SK-N-SH (cell line): ENCODE measurements around the gene FMN2. TPM values are rescaled to one million over a fixed set of nuclear protein-coding genes. Genes with fewer than 3 reads are reported as not detected.

Experiments used
- CTCF ChIA-PET: fragments of 300-600, 350-600 bp; formaldehyde crosslinking; extraction: SDS; loops from one replicate; lab custom pipeline; 2021; lab: Yijun Ruan, JAX
- POLR2A ChIA-PET: fragments of 350-600 bp; sonication (Branson Sonifier 250); formaldehyde crosslinking; extraction: SDS; loops from one replicate; lab custom pipeline; 2020; ENCODE audit warnings: antibody characterized with exemption, inconsistent platforms; lab: Yijun Ruan, JAX
- DNase-seq: peaks from one replicate; pipeline ENCODE4 v3.0.0; 2012
- H2AFZ ChIP-seq: fragments of 200-600 bp; sonication (generic); 2 replicates; pipeline ENCODE4 v1.8.1; 2016; ENCODE audit warnings: antibody characterized with exemption, mild to moderate bottlenecking, low read depth
- H3F3A ChIP-seq: fragments of 200-600 bp; sonication (generic); replicated peaks from 2 replicates; pipeline ENCODE3; 2016; ENCODE audit warnings: antibody characterized with exemption, mild to moderate bottlenecking; ENCODE audit not compliant: insufficient read depth
- H3K27ac ChIP-seq, 2 experiments: fragments of 200-500 bp in 1 of 2; fragments of 200-600 bp in 1 of 2; sonication (Bioruptor generic) in 1 of 2; sonication (generic), shearing (Covaris generic) in 1 of 2; 2 replicates each; pipeline versions ENCODE4 v1.5.1 to v1.6.1; 2014 to 2016; ENCODE audit warnings: low read depth in 2 of 2, inconsistent platforms in 1 of 2, low read length in 1 of 2, mild to moderate bottlenecking in 1 of 2, mixed read lengths in 1 of 2
- H3K27me3 ChIP-seq: fragments of 200-600 bp; sonication (generic), shearing (Covaris generic); 2 replicates; pipeline ENCODE4 v1.6.1; 2016; ENCODE audit warnings: mixed run types; ENCODE audit not compliant: insufficient read depth
- H3K36me3 ChIP-seq, 2 experiments: fragments of 200-500 bp in 1 of 2; fragments of 200-600 bp in 1 of 2; sonication (Bioruptor generic) in 1 of 2; sonication (generic) in 1 of 2; replicated peaks in 1 of 2; 2 replicates each; pipeline versions ENCODE3 to v1.5.1; 2014 to 2016; ENCODE audit warnings: low read length in 1 of 2, mild to moderate bottlenecking in 1 of 2; ENCODE audit not compliant: insufficient read depth in 2 of 2, control insufficient read depth in 1 of 2
- H3K4me1 ChIP-seq, 2 experiments: fragments of 200-500 bp in 1 of 2; fragments of 200-600 bp in 1 of 2; sonication (Bioruptor generic) in 1 of 2; sonication (generic), shearing (Covaris generic) in 1 of 2; 2 replicates each; pipeline versions ENCODE4 v1.5.1 to v1.6.1; 2014 to 2016; ENCODE audit warnings: low read depth in 1 of 2, low read length in 1 of 2, mixed run types in 1 of 2; ENCODE audit not compliant: insufficient read depth in 2 of 2, control insufficient read depth in 1 of 2
- H3K4me2 ChIP-seq: fragments of 200-600 bp; sonication (generic), shearing (Covaris generic); 2 replicates; pipeline ENCODE4 v1.6.1; 2017; ENCODE audit warnings: mixed run types
- H3K4me3 ChIP-seq, 2 experiments: fragments of 200-500 bp in 1 of 2; fragments of 200-600 bp in 1 of 2; sonication (Bioruptor generic) in 1 of 2; sonication (generic), shearing (Covaris generic) in 1 of 2; 2 replicates each; pipeline versions ENCODE4 v1.5.1 to v1.8.1; 2014 to 2016; ENCODE audit warnings: low read depth in 2 of 2, inconsistent platforms in 1 of 2, low read length in 1 of 2, mild to moderate bottlenecking in 1 of 2, mixed read lengths in 1 of 2, moderate library complexity in 1 of 2
- H3K79me2 ChIP-seq: fragments of 200-600 bp; sonication (generic); 2 replicates; pipeline ENCODE4 v1.8.1; 2017; ENCODE audit warnings: mild to moderate bottlenecking; ENCODE audit not compliant: insufficient read depth
- H3K9ac ChIP-seq: fragments of 200-600 bp; sonication (generic); 2 replicates; pipeline ENCODE4 v1.6.1; 2017; ENCODE audit warnings: mixed run types
- H3K9me2 ChIP-seq: fragments of 200-600 bp; sonication (generic); 2 replicates; pipeline ENCODE4 v1.6.1; 2017; ENCODE audit warnings: mixed run types
- H3K9me3 ChIP-seq: fragments of 200-600 bp; sonication (generic); 2 replicates; pipeline ENCODE4 v1.6.1; 2017; ENCODE audit warnings: mixed run types, mild to moderate bottlenecking, moderate library complexity
- H4K20me1 ChIP-seq: fragments of 200-600 bp; sonication (generic); 2 replicates; pipeline ENCODE4 v1.6.1; 2017; ENCODE audit warnings: mild to moderate bottlenecking, mixed run types; ENCODE audit not compliant: insufficient read depth
- ELF1 ChIP-seq: IDR thresholded peaks from 2 replicates; pipeline ENCODE4 v1.4.0; 2012
- MXI1 ChIP-seq: IDR thresholded peaks from 2 replicates; pipeline ENCODE4 v1.6.1; 2012; ENCODE audit warnings: mild to moderate bottlenecking, low read depth, low read length, improper control_type of control experiment
- NFIC ChIP-seq: IDR thresholded peaks from 2 replicates; pipeline ENCODE4 v1.4.0; 2012; ENCODE audit warnings: borderline replicate concordance
- RXRA ChIP-seq: IDR thresholded peaks from 2 replicates; pipeline ENCODE4 v1.4.0; 2012; ENCODE audit warnings: low read depth, mild to moderate bottlenecking, borderline replicate concordance
- SMC3 ChIP-seq: IDR thresholded peaks from 2 replicates; pipeline ENCODE4 v1.6.1; 2012; ENCODE audit warnings: low read depth, low read length, improper control_type of control experiment
- YY1 ChIP-seq: IDR thresholded peaks from 2 replicates; pipeline ENCODE4 v1.4.0; 2012; ENCODE audit warnings: low read depth, mild to moderate bottlenecking
- WGBS: methylation state at CpG from one replicate; pipeline ENCODE4 v1.1.6; 2017; ENCODE audit warnings: low lambda C conversion rate; 5-methylcytosine and 5-hydroxymethylcytosine counted together
- polyA plus RNA-seq, 3 experiments: library from polyadenylated mRNA; depleted of rRNA; stranded (reverse); fragments of >200 nt; gene quantifications; 2 replicates each; pipeline ENCODE4 v1.2.3, GENCODE V29; 2012
- TF ChIP-seq, protein P1 (sequence below): IDR thresholded peaks from 2 replicates; pipeline ENCODE4 v1.4.0; 2012; ENCODE audit warnings: low read depth, borderline replicate concordance
- TF ChIP-seq, protein P2 (sequence below): fragments of 150-350 bp; IDR thresholded peaks from 2 replicates; pipeline ENCODE4 v1.6.1; 2016; ENCODE audit warnings: mild to moderate bottlenecking, low read depth, low read length
- TF ChIP-seq, protein P3 (sequence below): fragments of 200-600 bp; sonication (generic); IDR thresholded peaks from 2 replicates; pipeline ENCODE4 v1.6.1; 2017; ENCODE audit warnings: antibody characterized with exemption, mild to moderate bottlenecking, moderate library complexity
- TF ChIP-seq, protein P4 (sequence below): IDR thresholded peaks from 2 replicates; pipeline ENCODE4 v1.6.1; 2012; ENCODE audit warnings: mild to moderate bottlenecking, low read depth, low read length, moderate library complexity

Gene FMN2
- polyA plus RNA-seq, 1 of the 3 experiments (the other 2 are of a cell fraction), result 7.2 TPM

DNA sequence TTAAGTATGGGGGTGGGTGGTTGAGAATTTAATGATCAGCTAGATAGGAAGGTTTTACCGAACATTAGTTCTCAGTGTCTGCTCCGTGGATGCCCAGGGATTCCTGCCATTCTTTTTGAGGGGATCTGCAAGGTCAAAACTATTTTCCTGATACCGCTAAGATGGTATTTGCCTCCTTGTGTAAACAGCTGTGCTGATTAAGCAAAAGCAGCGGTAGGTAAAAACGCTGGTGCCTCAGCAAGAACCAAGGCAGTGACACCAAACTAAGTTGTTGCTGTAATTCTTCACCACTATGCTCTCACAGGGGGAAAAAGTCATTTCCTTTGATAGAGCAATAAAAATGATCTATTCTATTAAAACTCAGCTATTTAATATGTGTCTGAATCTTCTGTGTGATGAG lies 229.0 kb downstream of the FMN2 start:
- Histone ChIP-seq H3K4me1 (no peaks in the 10 kb centered on the region; a peak in 1 of 4 replicates), H3K9me3 (no peaks in the 10 kb centered on the region), H3K9ac (no peak overlapping the region), H3K27me3 (no peaks in the 10 kb centered on the region), H3K4me3 (no peak overlapping the region)
- TF ChIP-seq NFIC, result no peak
- TF ChIP-seq, protein P1, sequence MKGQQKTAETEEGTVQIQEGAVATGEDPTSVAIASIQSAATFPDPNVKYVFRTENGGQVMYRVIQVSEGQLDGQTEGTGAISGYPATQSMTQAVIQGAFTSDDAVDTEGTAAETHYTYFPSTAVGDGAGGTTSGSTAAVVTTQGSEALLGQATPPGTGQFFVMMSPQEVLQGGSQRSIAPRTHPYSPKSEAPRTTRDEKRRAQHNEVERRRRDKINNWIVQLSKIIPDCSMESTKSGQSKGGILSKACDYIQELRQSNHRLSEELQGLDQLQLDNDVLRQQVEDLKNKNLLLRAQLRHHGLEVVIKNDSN, result no peak
- no peak for TF ChIP-seq MXI1
- TF ChIP-seq, protein P2, sequence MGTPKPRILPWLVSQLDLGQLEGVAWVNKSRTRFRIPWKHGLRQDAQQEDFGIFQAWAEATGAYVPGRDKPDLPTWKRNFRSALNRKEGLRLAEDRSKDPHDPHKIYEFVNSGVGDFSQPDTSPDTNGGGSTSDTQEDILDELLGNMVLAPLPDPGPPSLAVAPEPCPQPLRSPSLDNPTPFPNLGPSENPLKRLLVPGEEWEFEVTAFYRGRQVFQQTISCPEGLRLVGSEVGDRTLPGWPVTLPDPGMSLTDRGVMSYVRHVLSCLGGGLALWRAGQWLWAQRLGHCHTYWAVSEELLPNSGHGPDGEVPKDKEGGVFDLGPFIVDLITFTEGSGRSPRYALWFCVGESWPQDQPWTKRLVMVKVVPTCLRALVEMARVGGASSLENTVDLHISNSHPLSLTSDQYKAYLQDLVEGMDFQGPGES, result no peak
- TF ChIP-seq YY1, result no peak
- TF ChIP-seq, protein P3, sequence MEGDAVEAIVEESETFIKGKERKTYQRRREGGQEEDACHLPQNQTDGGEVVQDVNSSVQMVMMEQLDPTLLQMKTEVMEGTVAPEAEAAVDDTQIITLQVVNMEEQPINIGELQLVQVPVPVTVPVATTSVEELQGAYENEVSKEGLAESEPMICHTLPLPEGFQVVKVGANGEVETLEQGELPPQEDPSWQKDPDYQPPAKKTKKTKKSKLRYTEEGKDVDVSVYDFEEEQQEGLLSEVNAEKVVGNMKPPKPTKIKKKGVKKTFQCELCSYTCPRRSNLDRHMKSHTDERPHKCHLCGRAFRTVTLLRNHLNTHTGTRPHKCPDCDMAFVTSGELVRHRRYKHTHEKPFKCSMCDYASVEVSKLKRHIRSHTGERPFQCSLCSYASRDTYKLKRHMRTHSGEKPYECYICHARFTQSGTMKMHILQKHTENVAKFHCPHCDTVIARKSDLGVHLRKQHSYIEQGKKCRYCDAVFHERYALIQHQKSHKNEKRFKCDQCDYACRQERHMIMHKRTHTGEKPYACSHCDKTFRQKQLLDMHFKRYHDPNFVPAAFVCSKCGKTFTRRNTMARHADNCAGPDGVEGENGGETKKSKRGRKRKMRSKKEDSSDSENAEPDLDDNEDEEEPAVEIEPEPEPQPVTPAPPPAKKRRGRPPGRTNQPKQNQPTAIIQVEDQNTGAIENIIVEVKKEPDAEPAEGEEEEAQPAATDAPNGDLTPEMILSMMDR, result no peak
- TF ChIP-seq SMC3, result no peak
- TF ChIP-seq RXRA, result no peak
- no peak for TF ChIP-seq ELF1
- TF ChIP-seq, protein P4, sequence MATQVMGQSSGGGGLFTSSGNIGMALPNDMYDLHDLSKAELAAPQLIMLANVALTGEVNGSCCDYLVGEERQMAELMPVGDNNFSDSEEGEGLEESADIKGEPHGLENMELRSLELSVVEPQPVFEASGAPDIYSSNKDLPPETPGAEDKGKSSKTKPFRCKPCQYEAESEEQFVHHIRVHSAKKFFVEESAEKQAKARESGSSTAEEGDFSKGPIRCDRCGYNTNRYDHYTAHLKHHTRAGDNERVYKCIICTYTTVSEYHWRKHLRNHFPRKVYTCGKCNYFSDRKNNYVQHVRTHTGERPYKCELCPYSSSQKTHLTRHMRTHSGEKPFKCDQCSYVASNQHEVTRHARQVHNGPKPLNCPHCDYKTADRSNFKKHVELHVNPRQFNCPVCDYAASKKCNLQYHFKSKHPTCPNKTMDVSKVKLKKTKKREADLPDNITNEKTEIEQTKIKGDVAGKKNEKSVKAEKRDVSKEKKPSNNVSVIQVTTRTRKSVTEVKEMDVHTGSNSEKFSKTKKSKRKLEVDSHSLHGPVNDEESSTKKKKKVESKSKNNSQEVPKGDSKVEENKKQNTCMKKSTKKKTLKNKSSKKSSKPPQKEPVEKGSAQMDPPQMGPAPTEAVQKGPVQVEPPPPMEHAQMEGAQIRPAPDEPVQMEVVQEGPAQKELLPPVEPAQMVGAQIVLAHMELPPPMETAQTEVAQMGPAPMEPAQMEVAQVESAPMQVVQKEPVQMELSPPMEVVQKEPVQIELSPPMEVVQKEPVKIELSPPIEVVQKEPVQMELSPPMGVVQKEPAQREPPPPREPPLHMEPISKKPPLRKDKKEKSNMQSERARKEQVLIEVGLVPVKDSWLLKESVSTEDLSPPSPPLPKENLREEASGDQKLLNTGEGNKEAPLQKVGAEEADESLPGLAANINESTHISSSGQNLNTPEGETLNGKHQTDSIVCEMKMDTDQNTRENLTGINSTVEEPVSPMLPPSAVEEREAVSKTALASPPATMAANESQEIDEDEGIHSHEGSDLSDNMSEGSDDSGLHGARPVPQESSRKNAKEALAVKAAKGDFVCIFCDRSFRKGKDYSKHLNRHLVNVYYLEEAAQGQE, result no peak
- TF ChIP-seq, all 33 proteins: peak for 0
- Histone ChIP-seq H3K4me2 (no peak overlapping the region), H4K20me1 (no peaks in the 10 kb centered on the region), H3F3A (no peaks in the 10 kb centered on the region), H2AFZ (no peak overlapping the region), H3K9me2 (no peaks in the 10 kb centered on the region), H3K36me3 (peaks cover 4 to 33% of the 10 kb centered on the region in 2 experiments), H3K79me2 (peaks cover 99% of the 10 kb centered on the region), H3K27ac (no peak overlapping the region)
- POLR2A ChIA-PET, result no interaction called here
- 93% methylated on average over 5 of the region's 5 CpGs for WGBS
- CTCF ChIA-PET, result no interaction called here
- no peak for DNase-seq
